K562 (cell line): ENCODE results near the gene C1orf167. TPM values are rescaled to one million over a fixed set of nuclear protein-coding genes. Genes with fewer than 3 reads are reported as not detected.

Experiments
- ATAC-seq: fragments of 200-7000 bp; cut with Tn5 transposase; 3 replicates; pipeline ENCODE4 v1.9.1; 2020; ENCODE audit warnings: moderate library complexity
- BruUV-seq: library from RNA; stranded (reverse); fragments of 400-500 nt; replicated peaks from 2 replicates; lab custom pipeline; 2021; lab: Mats Ljungman, UMichigan
- CTCF ChIA-PET: fragments of 300-600 bp; formaldehyde crosslinking; extraction: SDS; loops from one replicate; lab custom pipeline; 2021; ENCODE audit warnings: low intra/inter-chr PET ratio; lab: Yijun Ruan, JAX
- POLR2A ChIA-PET: fragments of 300-600, 350-650 bp; sonication (Branson Sonifier 250); formaldehyde crosslinking; extraction: SDS; loops from one replicate; lab custom pipeline; 2021; ENCODE audit warnings: antibody characterized with exemption, inconsistent platforms; lab: Yijun Ruan, JAX
- DNase-seq, 4 experiments: peaks; one replicate each; pipeline versions ENCODE4 v3.0.0 to v3.0.0-alpha.2; 2011 to 2018; ENCODE audit warnings: low spot score in 3 of 4, mixed read lengths in 3 of 4; ENCODE audit errors: extremely low read depth in 1 of 4
- FAIRE-seq: peaks from 2 replicates; lab custom pipeline; 2011; peaks lifted over from hg19 to GRCh38; lab: Jason Lieb, UNC
- H2AFZ ChIP-seq: 2 replicates; pipeline ENCODE4 v1.6.0; 2011; ENCODE audit warnings: low read depth, low read length, control low read depth, inconsistent platforms
- H3K27ac ChIP-seq: fragments of 200-600 bp; 3 replicates; pipeline ENCODE4 v1.8.0; 2011; ENCODE audit warnings: low read depth, mild to moderate bottlenecking, control low read depth, inconsistent platforms, low read length, moderate library complexity, mixed read lengths; ENCODE audit errors: extremely low read depth
- H3K27me3 ChIP-seq, 2 experiments: fragments of 300-600 bp in 1 of 2; 2 replicates in 1 of 2; 3 replicates in 1 of 2; pipeline versions ENCODE4 v1.6.0 to v1.8.0; 2011; ENCODE audit warnings: inconsistent platforms in 2 of 2, low read length in 2 of 2, mild to moderate bottlenecking in 1 of 2, mixed read lengths in 1 of 2, moderate library complexity in 1 of 2; ENCODE audit not compliant: control insufficient read depth in 2 of 2, insufficient read depth in 2 of 2
- H3K36me3 ChIP-seq: fragments of 300-600 bp; 3 replicates; pipeline ENCODE4 v1.8.0; 2011; ENCODE audit warnings: mild to moderate bottlenecking, low read length, inconsistent platforms; ENCODE audit not compliant: control insufficient read depth, insufficient read depth
- H3K4me1 ChIP-seq, 2 experiments: fragments of 200-600 bp in 1 of 2; replicated peaks in 1 of 2; 2 replicates in 1 of 2; 3 replicates in 1 of 2; pipeline versions ENCODE4 v1.5.1 to v1.8.0; 2011; ENCODE audit warnings: inconsistent platforms in 2 of 2, low read length in 2 of 2, mild to moderate bottlenecking in 1 of 2, mixed read lengths in 1 of 2, moderate library complexity in 1 of 2; ENCODE audit not compliant: control insufficient read depth in 2 of 2, insufficient read depth in 2 of 2
- H3K4me2 ChIP-seq: 2 replicates; pipeline ENCODE4 v1.6.1; 2011; ENCODE audit warnings: low read length, control low read depth, inconsistent platforms, mixed read lengths; ENCODE audit not compliant: insufficient read depth
- H3K4me3 ChIP-seq: fragments of 200-600 bp; sonication (generic), shearing (Covaris generic); 2 replicates; pipeline ENCODE4 v1.5.1; 2016; ENCODE audit warnings: control low read depth, inconsistent platforms
- H3K79me2 ChIP-seq: fragments of 200-600 bp; 3 replicates; pipeline ENCODE4 v1.8.0; 2011; ENCODE audit warnings: low read length, inconsistent platforms; ENCODE audit not compliant: control insufficient read depth, insufficient read depth
- H3K9ac ChIP-seq, 2 experiments: 2 replicates each; pipeline versions ENCODE4 v1.6.0 to v1.6.1; 2011; ENCODE audit warnings: low read depth in 2 of 2, low read length in 2 of 2, control low read depth in 1 of 2, inconsistent platforms in 1 of 2, mild to moderate bottlenecking in 1 of 2, mixed read lengths in 1 of 2; ENCODE audit not compliant: insufficient read depth in 1 of 2
- H3K9me1 ChIP-seq: one replicate; pipeline ENCODE4 v1.6.0; 2011; ENCODE audit warnings: inconsistent platforms, mild to moderate bottlenecking, low read length, moderate library complexity; ENCODE audit not compliant: control insufficient read depth, insufficient read depth
- H3K9me3 ChIP-seq: replicated peaks from 2 replicates; pipeline ENCODE4 v1.5.1; 2011; ENCODE audit warnings: low read depth, low read length, inconsistent platforms; ENCODE audit not compliant: control insufficient read depth, insufficient read depth
- H4K20me1 ChIP-seq: replicated peaks from 2 replicates; pipeline ENCODE4 v1.6.1; 2011; ENCODE audit warnings: low read length, inconsistent platforms, mixed read lengths; ENCODE audit not compliant: control insufficient read depth, insufficient read depth
- CBX3 ChIP-seq, 2 experiments: IDR thresholded peaks; 1 replicate in 1 of 2; 2 replicates in 1 of 2; pipeline ENCODE4 v1.6.1; 2012; ENCODE audit warnings: inconsistent platforms in 2 of 2, low read length in 2 of 2, borderline replicate concordance in 1 of 2, control low read depth in 1 of 2
- CBX5 ChIP-seq: IDR thresholded peaks from 2 replicates; pipeline ENCODE4 v1.6.1; 2014; ENCODE audit warnings: low read depth, borderline replicate concordance
- HDAC6 ChIP-seq: IDR thresholded peaks from 2 replicates; pipeline ENCODE4 v1.6.1; 2012; ENCODE audit warnings: low read depth, mild to moderate bottlenecking, control low read depth, inconsistent platforms, low read length, moderate library complexity
- HOMEZ ChIP-seq: fragments of 250-450 bp; sonication (Bioruptor Pico); IDR thresholded peaks from 2 replicates; pipeline ENCODE4 v1.4.0; 2020; ENCODE audit warnings: mild to moderate bottlenecking, moderate library complexity
- HOXB6 ChIP-seq: fragments of 250-450 bp; sonication (Bioruptor Pico); IDR thresholded peaks from 2 replicates; pipeline ENCODE4 v1.5.1; 2022; ENCODE audit warnings: mild to moderate bottlenecking, borderline replicate concordance
- ILK ChIP-seq: fragments of 450-650 bp; IDR thresholded peaks from 2 replicates; pipeline ENCODE4 v1.6.1; 2016; ENCODE audit warnings: missing genetic modification characterization, low read depth, mild to moderate bottlenecking, missing compliant biosample characterization, moderate library complexity, borderline replicate concordance
- MED1 ChIP-seq: sonication (generic); formaldehyde crosslinking; IDR thresholded peaks from 2 replicates; pipeline ENCODE4 v1.8.1; 2023; ENCODE audit warnings: missing genetic modification reagents, borderline replicate concordance
- MLLT1 ChIP-seq, 2 experiments: fragments of 450-650 bp; IDR thresholded peaks; 2 replicates each; pipeline ENCODE4 v1.6.1; 2016
- TCF3 ChIP-seq: sonication (generic); formaldehyde crosslinking; IDR thresholded peaks from 2 replicates; pipeline ENCODE4 v1.4.0; 2020; ENCODE audit warnings: mild to moderate bottlenecking, missing genetic modification reagents
- THRB ChIP-seq: fragments of 450-650 bp; formaldehyde crosslinking; conservative IDR thresholded peaks from 2 replicates; pipeline ENCODE4 v1.4.0; 2022; ENCODE audit warnings: mild to moderate bottlenecking, missing genetic modification characterization
- UBTF ChIP-seq, 2 experiments: IDR thresholded peaks; 2 replicates each; pipeline ENCODE4 v1.6.1; 2012; ENCODE audit warnings: improper control_type of control experiment in 2 of 2, low read depth in 2 of 2, low read length in 2 of 2, borderline replicate concordance in 1 of 2
- ZNF133 ChIP-seq: fragments of 250-450 bp; sonication (Bioruptor Pico); IDR thresholded peaks from 2 replicates; pipeline ENCODE4 v1.4.0; 2020; ENCODE audit warnings: mild to moderate bottlenecking
- ZNF143 ChIP-seq: sonication (generic); formaldehyde crosslinking; IDR thresholded peaks from 2 replicates; pipeline ENCODE4 v1.9.0; 2022; ENCODE audit warnings: mild to moderate bottlenecking, missing genetic modification reagents
- ZNF507 ChIP-seq: conservative IDR thresholded peaks from 2 replicates; pipeline ENCODE4 v1.6.1; 2017; ENCODE audit warnings: missing genetic modification characterization, missing compliant biosample characterization
- ZNF79 ChIP-seq: fragments of 250-450 bp; sonication (Bioruptor Pico); IDR thresholded peaks from 2 replicates; pipeline ENCODE4 v1.4.0; 2020; ENCODE audit warnings: low read depth, mild to moderate bottlenecking, moderate library complexity
- ZSCAN29 ChIP-seq: fragments of 450-650 bp; IDR thresholded peaks from 2 replicates; pipeline ENCODE4 v1.6.1; 2017
- WGBS: fragments of 100-300 bp; shearing (Covaris generic); methylation state at CpG from one replicate; pipeline ENCODE4 v1.1.6; 2016; ENCODE audit warnings: low coverage, mixed read lengths; ENCODE audit not compliant: insufficient coverage; ENCODE audit errors: missing lambda C conversion rate; 5-methylcytosine and 5-hydroxymethylcytosine counted together
- in situ Hi-C: fragments of 300-500 bp; cut with MboI; formaldehyde crosslinking; loops from 4 replicates; pipeline ENCODE4 v1.15.0; 2018; ENCODE audit warnings: inconsistent platforms, mixed read lengths
- intact Hi-C: fragments of 100-400 bp; cut with micrococcal nuclease; formaldehyde crosslinking; loops from 2 replicates; pipeline ENCODE4 v1.14.2; 2022
- polyA plus RNA-seq, 8 experiments: library from polyadenylated mRNA; depleted of rRNA in 4 of 8; stranded (reverse) in 5 of 8; unstranded in 3 of 8; fragments of >200 nt; fragmentation: Nextera tagmentation in 2 of 8; fragmentation: Illumina TruSeq in 1 of 8; extraction: Ambion mirVana in 2 of 8; extraction: Trizol in 1 of 8; gene quantifications; 2 replicates each; pipeline versions ENCODE4 v1.2.1 to v1.2.3, GENCODE V29; 2011 to 2014; ENCODE audit warnings: inconsistent platforms in 1 of 8, missing spikeins in 1 of 8
- total RNA-seq, 7 experiments: library from RNA; depleted of rRNA in 6 of 7; stranded (reverse); fragments of >200 nt in 6 of 7; fragmentation: Illumina TruSeq in 2 of 7; extraction: Trizol in 2 of 7; gene quantifications; 2 replicates each; pipeline versions ENCODE4 v1.2.1 to v1.2.3, GENCODE V29; 2011 to 2021; ENCODE audit warnings: low replicate concordance in 1 of 7

C1orf167 gene
- total and polyA plus RNA-seq, 9 of the 15 experiments (the other 6 are each of a cell fraction or from before 2014, with no cell fraction given): 0.22 to 0.86 (median 0.31) TPM; not detected in 2

GRCh38 chr1:11802616-11802972 is 40.6 kb downstream of the C1orf167 start:
- H4K20me1 ChIP-seq: 0 out of 2 replicates have a peak, but pooled peaks cover 5% of the 10 kb centered on the region
- H3K9me1 ChIP-seq: no peaks in the 10 kb centered on the region
- H3K9me3 ChIP-seq: no peaks in the 10 kb centered on the region
- peak in 3 of 4 experiments; percentile 29 to 84 (median 62) for DNase-seq
- peak overlapping the region; percentile 81 for H3K4me3 ChIP-seq
- FAIRE-seq: peak; percentile 49
- ChIA-PET POLR2A (interaction anchor here (0.6 to 4.9 kb wide), 7 partner anchors 12 to 138 kb away, joined by 3 to 80 read pairs (median 5); no protein-coding TSS in a partner anchor), CTCF (no interaction called here)
- peak; percentile 22 for ATAC-seq
- no peaks in the 10 kb centered on the region for H3K27me3 ChIP-seq
- H3K4me1 ChIP-seq: peaks cover 56 to 61% of the 10 kb centered on the region in 2 experiments
- in situ Hi-C loops: no loop called here
- peaks cover 80% of the 10 kb centered on the region for H3K79me2 ChIP-seq
- intact Hi-C loops: loop anchor here (5.0 kb wide), 1 partner anchor 180 kb away; the partner anchor contains the start of gene MFN2
- peak overlapping the region; percentile 92 for H3K4me2 ChIP-seq
- 0% methylated on average over 6 of the region's 6 CpGs for WGBS
- H2AFZ ChIP-seq: no peak overlapping the region
- BruUV-seq: no TSS peak
- peak overlapping the region; percentile 71 to 91 for H3K9ac ChIP-seq
- H3K36me3 ChIP-seq: peaks cover 43% of the 10 kb centered on the region
- peak overlapping the region; percentile 100 for H3K27ac ChIP-seq
- TF ChIP-seq THRB: no peak
- TF ChIP-seq CBX3 (IDR thresholded peaks at IDR 0.05; ENCODE audit: borderline replicate concordance in 1 of 2, low read length in 2 of 2): no peak
- TF ChIP-seq HOMEZ: no peak
- TF ChIP-seq ZSCAN29: no peak
- no peak for TF ChIP-seq ILK
- no peak for TF ChIP-seq ZNF79 (CRISPR knock-in tag)
- no peak for TF ChIP-seq HDAC6
- TF ChIP-seq TCF3: no peak
- TF ChIP-seq CBX5: no peak
- TF ChIP-seq HOXB6 (CRISPR knock-in tag): no peak
- TF ChIP-seq ZNF507: no peak
- 0 out of 4 replicates have a peak, but pooled peaks of 1 of the 2 experiments have one; percentile 37 for TF ChIP-seq UBTF (IDR thresholded peaks at IDR 0.05; ENCODE audit: borderline replicate concordance in 1 of 2, low read depth in 2 of 2, low read length in 2 of 2)
- no peak for TF ChIP-seq ZNF133
- no peak; a peak in 2 of 4 replicates for TF ChIP-seq MLLT1 (IDR thresholded peaks at IDR 0.05)
- TF ChIP-seq ZNF143 (CRISPR knock-in tag): no peak
- TF ChIP-seq MED1: no peak
